Transverse colon (tissue), 4 donors: Measurements from ENCODE around the gene FER1L5. TPM values are rescaled to one million over a fixed set of nuclear protein-coding genes. Genes with fewer than 3 reads are reported as not detected.
"Not testable (repeated sequence)": the region's sequence is repeated elsewhere in the genome, so short reads cannot be mapped to it uniquely, and the experiment has no call there.

ENCODE experiments used
- DNase-seq: peaks from one replicate; pipeline ENCODE4 v3.0.0-alpha.2; 2019
- H3K27ac ChIP-seq, 4 donors: fragments of 200-600 bp; sonication (generic); 2 replicates each; pipeline ENCODE4 v1.5.1; 2016 to 2018; ENCODE audit warnings: inconsistent platforms in 4 of 4
- H3K27me3 ChIP-seq: fragments of 200-600 bp; sonication (generic); 2 replicates; pipeline ENCODE4 v1.5.1; 2017; ENCODE audit warnings: inconsistent platforms
- H3K36me3 ChIP-seq, 4 donors: fragments of 200-600 bp; sonication (generic); 2 replicates each; pipeline ENCODE4 v1.5.1; 2017 to 2019; ENCODE audit warnings: inconsistent platforms in 4 of 4
- H3K4me1 ChIP-seq, 4 donors: fragments of 200-600 bp; sonication (generic); 2 replicates each; pipeline ENCODE4 v1.5.1; 2017 to 2020; ENCODE audit warnings: inconsistent platforms in 4 of 4
- H3K4me3 ChIP-seq, 4 donors: fragments of 200-600 bp; sonication (generic); 1 replicate in 1 of 4; 2 replicates in 3 of 4; pipeline versions ENCODE4 v1.5.1 to v1.6.1; 2017 to 2019; ENCODE audit warnings: inconsistent platforms in 4 of 4
- H3K9me3 ChIP-seq, 2 donors: fragments of 200-600 bp; sonication (generic); 2 replicates each; pipeline ENCODE4 v1.5.1; 2017 to 2019; ENCODE audit warnings: inconsistent platforms in 2 of 2
- EP300 ChIP-seq: sonication (generic); formaldehyde crosslinking; IDR thresholded peaks from one replicate; pipeline ENCODE4 v1.6.1; 2017; ENCODE audit warnings: antibody characterized with exemption, low read depth
- POLR2A ChIP-seq: fragments of 450-650 bp; IDR thresholded peaks from one replicate; pipeline ENCODE4 v1.6.1; 2016; ENCODE audit warnings: antibody characterized with exemption, mild to moderate bottlenecking, moderate library complexity
- POLR2AphosphoS5 ChIP-seq, 3 donors: sonication (generic); formaldehyde crosslinking; IDR thresholded peaks; one replicate each; pipeline ENCODE4 v1.6.1; 2016; ENCODE audit warnings: antibody characterized with exemption in 3 of 3
- WGBS, 2 donors: methylation state at CpG; one replicate each; pipeline ENCODE4 v1.1.5; 2018; ENCODE audit warnings: low coverage in 1 of 2; 5-methylcytosine and 5-hydroxymethylcytosine counted together
- in situ Hi-C, 4 donors: fragments of 200-750 bp; cut with MboI; loops; one replicate each; pipeline versions ENCODE4 v1.15.0 to v1.15.1; 2017; ENCODE audit warnings: low sequenced_read_pairs in 3 of 4, low pct_ligation_motif_present in 1 of 4, low pct_unique_long_range_greater_than_20kb in 1 of 4
- intact Hi-C: fragments of 100-400 bp; cut with DNase I; formaldehyde crosslinking; loops from one replicate; pipeline ENCODE4 v1.15.1; 2023; ENCODE audit warnings: low total_unique reads
- total RNA-seq, 4 donors: library from RNA; depleted of rRNA; stranded (reverse); fragments of >200 nt; gene quantifications; one replicate each; pipeline ENCODE4 v1.1.0, GENCODE V29; 2016
- TF ChIP-seq, protein P1 (sequence below), 5 experiments: fragments of 200-600 bp in 3 of 5; fragments of 450-650 bp in 2 of 5; sonication (generic) in 3 of 5; IDR thresholded peaks; 1 replicate in 2 of 5; 2 replicates in 3 of 5; pipeline ENCODE4 v1.5.1; 2016 to 2017; ENCODE audit warnings: antibody characterized with exemption in 5 of 5, inconsistent platforms in 3 of 5, mild to moderate bottlenecking in 2 of 5, moderate library complexity in 1 of 5

FER1L5 gene
- total RNA-seq, 4 donors from 2014 or later = not detected

GRCh38 chr2:96648306-96648930, 5.9 kb downstream of the FER1L5 start:
- in situ Hi-C loops (no loop called here), intact Hi-C loops (no loop called here)
- Histone ChIP-seq H3K4me3 (no peak overlapping the region), H3K9me3 (no peaks in the 10 kb centered on the region), H3K27me3 (no peaks in the 10 kb centered on the region), H3K27ac (no peak overlapping the region), H3K4me1 (no peaks in the 10 kb centered on the region), H3K36me3 (no peaks in the 10 kb centered on the region)
- no peak for DNase-seq
- TF ChIP-seq, protein P1, sequence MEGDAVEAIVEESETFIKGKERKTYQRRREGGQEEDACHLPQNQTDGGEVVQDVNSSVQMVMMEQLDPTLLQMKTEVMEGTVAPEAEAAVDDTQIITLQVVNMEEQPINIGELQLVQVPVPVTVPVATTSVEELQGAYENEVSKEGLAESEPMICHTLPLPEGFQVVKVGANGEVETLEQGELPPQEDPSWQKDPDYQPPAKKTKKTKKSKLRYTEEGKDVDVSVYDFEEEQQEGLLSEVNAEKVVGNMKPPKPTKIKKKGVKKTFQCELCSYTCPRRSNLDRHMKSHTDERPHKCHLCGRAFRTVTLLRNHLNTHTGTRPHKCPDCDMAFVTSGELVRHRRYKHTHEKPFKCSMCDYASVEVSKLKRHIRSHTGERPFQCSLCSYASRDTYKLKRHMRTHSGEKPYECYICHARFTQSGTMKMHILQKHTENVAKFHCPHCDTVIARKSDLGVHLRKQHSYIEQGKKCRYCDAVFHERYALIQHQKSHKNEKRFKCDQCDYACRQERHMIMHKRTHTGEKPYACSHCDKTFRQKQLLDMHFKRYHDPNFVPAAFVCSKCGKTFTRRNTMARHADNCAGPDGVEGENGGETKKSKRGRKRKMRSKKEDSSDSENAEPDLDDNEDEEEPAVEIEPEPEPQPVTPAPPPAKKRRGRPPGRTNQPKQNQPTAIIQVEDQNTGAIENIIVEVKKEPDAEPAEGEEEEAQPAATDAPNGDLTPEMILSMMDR (IDR thresholded peaks at IDR 0.05) = no peak
- no peak for TF ChIP-seq EP300
- no peak for TF ChIP-seq POLR2AphosphoS5 (IDR thresholded peaks at IDR 0.05)
- no peak for TF ChIP-seq POLR2A
- WGBS, 2 donors = 95% methylated on average over 7 of the region's 7 CpGs; no CpG with 5 or more reads in 1 of the 2 donors

- H3K4me3 ChIP-seq = no peak overlapping the region
- no peaks in the 10 kb centered on the region for H3K36me3 ChIP-seq
- H3K9me3 ChIP-seq = no peaks in the 10 kb centered on the region
- TF ChIP-seq, protein P1 (IDR thresholded peaks at IDR 0.05) = no peak
- TF ChIP-seq POLR2A (no peak), POLR2AphosphoS5 (IDR thresholded peaks at IDR 0.05) (no peak)
- in situ Hi-C loops (no loop called here), intact Hi-C loops (no loop called here)
- no peaks in the 10 kb centered on the region for H3K27me3 ChIP-seq
- no peak overlapping the region for H3K27ac ChIP-seq
- 100% methylated on average over 1 of the region's 1 CpG; no CpG with 5 or more reads in 1 of the 2 donors for WGBS, 2 donors
- no peak for DNase-seq
- H3K4me1 ChIP-seq = no peaks in the 10 kb centered on the region
Observed at GRCh38 chr2:96649342-96649741, 6.8 kb downstream of the FER1L5 start.

DNA sequence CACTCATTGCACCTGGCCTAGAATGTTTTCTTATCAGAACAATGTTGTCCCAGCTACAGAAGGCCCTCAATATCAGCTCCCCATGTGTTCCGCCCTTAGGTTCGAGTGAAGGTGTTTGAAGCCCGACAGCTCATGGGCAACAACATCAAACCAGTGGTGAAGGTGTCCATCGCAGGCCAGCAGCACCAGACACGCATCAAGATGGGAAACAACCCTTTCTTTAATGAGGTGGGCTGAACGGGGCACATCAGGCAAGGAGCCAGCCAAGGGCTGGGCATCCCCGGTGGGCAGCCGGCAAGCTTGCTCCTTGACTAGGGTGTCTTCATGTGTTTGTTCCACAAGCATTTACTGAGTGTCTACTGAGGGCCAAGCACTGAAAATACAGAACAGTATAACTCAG, 9.2 kb downstream of the FER1L5 start:
- H3K9me3 ChIP-seq = no peaks in the 10 kb centered on the region
- 94% methylated on average over 8 of the region's 8 CpGs; no CpG with 5 or more reads in 1 of the 2 donors for WGBS, 2 donors
- no peak for DNase-seq
- H3K4me1 ChIP-seq = no peaks in the 10 kb centered on the region
- TF ChIP-seq, protein P1 (IDR thresholded peaks at IDR 0.05) = no peak
- TF ChIP-seq EP300 (no peak), POLR2AphosphoS5 (IDR thresholded peaks at IDR 0.05) (no peak), POLR2A (no peak)
- no peaks in the 10 kb centered on the region for H3K36me3 ChIP-seq
- no peak overlapping the region for H3K4me3 ChIP-seq
- no peaks in the 10 kb centered on the region for H3K27me3 ChIP-seq
- in situ Hi-C loops (no loop called here), intact Hi-C loops (loop anchor here (2.0 kb wide), 1 partner anchor 59 kb away; no protein-coding TSS in a partner anchor)
- no peak overlapping the region for H3K27ac ChIP-seq

- DNase-seq, H3K4me3 ChIP-seq, H3K27me3 ChIP-seq, H3K9me3 ChIP-seq, H3K4me1 ChIP-seq, H3K36me3 ChIP-seq, H3K27ac ChIP-seq, intact Hi-C loops, in situ Hi-C loops: not testable (repeated sequence)
- WGBS, 2 donors = 68 to 86% methylated on average over 2 to 7 of the region's 7 CpGs
Observed at GRCh38 chr2:96654791-96655190, 12.2 kb downstream of the FER1L5 start.

- TF ChIP-seq, protein P1 (IDR thresholded peaks at IDR 0.05) = no peak
- no peak for TF ChIP-seq EP300
- TF ChIP-seq POLR2A = no peak
- TF ChIP-seq POLR2AphosphoS5 (IDR thresholded peaks at IDR 0.05) = no peak
- Histone ChIP-seq H3K4me3 (no peak overlapping the region), H3K4me1 (no peaks in the 10 kb centered on the region), H3K27me3 (no peaks in the 10 kb centered on the region), H3K27ac (no peak overlapping the region), H3K36me3 (no peaks in the 10 kb centered on the region), H3K9me3 (no peaks in the 10 kb centered on the region)
- WGBS, 2 donors = 80 to 90% methylated on average over 4 to 6 of the region's 6 CpGs
- in situ Hi-C loops = no loop called here
- intact Hi-C loops = no loop called here
- DNase-seq = no peak
Observed at GRCh38 chr2:96655526-96655925, 13.0 kb downstream of the FER1L5 start.
